T1000 (cell line): ENCODE measurements around the gene PPP1R15A.
"Not testable (repeated sequence)": the region's sequence is repeated elsewhere in the genome, so short reads cannot be mapped to it uniquely, and the experiment has no call there.

Source experiments
- DNase-seq: peaks from one replicate; lab custom pipeline; 2025; ENCODE audit warnings: mixed read lengths; lab: John Stamatoyannopoulos, UW

PPP1R15A gene

GRCh38 chr19:48872182-48872883 lies at the start of gene PPP1R15A:
PPP1R15A (plus strand) TSS chr19:48872421; CDS start chr19:48873234, 813 bp downstream.
- peak; percentile 98 for DNase-seq

DNA sequence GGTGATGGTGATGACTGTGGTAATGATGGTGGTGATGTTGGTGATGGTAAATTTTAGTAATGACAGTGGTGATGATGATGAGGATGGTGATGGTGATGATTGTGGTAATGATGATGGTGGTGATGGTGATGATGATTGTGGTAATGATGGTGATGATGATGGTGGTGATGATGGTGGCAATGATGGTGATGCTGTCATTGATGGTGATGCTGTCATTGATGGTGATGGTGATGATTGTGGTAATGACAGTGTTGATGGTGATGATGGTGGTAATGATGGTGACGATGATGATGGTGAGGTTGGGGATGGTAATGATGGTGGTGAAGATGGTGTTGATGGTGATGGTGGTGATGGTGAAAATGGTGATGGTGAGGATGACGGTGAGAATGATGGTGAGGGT lies 49.7 kb upstream of the PPP1R15A start:
- DNase-seq = no peak

DNA sequence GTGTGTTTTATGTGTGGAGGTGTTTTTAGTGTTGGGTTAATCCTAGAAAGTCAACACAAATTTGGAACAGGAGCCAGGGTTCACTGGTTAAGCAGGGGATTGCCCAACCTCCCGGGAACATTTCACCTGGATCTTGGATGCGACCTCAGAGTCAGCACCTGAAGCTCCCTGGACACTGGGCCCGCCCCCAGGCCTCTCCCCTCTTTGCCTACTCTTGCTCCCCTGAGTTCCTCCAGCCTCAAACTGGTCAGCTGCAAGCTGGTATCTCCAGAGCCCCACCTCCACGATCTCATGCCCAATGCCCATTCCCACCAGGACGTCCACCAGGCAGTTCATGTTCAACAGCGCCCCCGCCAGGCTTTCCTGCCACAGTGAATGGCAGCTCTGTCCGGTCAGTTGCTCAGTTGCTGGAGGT lies 45.6 kb upstream of the PPP1R15A start:
- no peak for DNase-seq

DNA sequence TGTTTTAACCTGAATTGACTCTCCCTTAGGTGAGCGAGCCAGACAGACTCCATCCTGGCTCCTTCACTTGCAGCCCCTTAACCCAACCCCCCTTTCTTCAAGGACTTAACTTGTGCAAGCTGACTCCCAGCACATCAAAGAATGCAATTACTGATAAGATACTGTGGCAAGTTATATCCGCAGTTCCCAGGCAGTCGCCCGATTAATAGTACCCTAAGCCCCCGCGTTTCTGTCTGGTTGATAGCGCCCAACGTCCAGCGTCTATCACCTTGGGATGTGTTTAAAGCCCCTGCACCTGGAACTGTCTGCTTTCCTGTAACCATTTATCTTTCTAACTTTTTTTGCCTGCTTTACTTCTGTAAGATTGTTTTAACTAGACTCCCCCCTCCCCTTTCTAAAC lies 42.1 kb upstream of the PPP1R15A start:
- DNase-seq = no peak

- DNase-seq = no peak
These were observed 41.3 kb upstream of the PPP1R15A start for GRCh38 chr19:48830965-48831364.

GRCh38 chr19:48833049-48833448 lies 39.2 kb upstream of the PPP1R15A start:
- no peak for DNase-seq

DNA sequence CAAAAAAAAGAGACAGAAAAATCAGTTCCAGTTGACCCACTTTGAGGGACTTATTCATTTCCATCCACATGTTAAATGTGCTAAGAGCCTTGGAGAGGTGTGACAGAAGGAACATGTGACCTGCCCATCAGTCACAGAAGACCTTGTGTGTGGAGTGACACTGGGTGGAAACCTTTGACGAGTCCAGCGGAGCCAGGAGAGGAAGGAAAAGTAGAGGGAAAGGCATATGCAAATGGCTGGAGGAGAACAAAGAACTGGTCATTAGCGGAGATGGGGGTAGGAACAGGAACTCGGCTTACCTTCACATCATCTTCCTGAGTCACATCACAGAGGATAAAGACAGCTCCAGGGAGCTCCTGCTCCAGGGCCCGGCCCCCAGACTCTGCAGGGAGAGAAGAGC lies 38.2 kb upstream of the PPP1R15A start:
- no peak for DNase-seq

GRCh38 chr19:48835734-48836088 lies 36.5 kb upstream of the PPP1R15A start:
- peak; percentile 72 for DNase-seq

DNA sequence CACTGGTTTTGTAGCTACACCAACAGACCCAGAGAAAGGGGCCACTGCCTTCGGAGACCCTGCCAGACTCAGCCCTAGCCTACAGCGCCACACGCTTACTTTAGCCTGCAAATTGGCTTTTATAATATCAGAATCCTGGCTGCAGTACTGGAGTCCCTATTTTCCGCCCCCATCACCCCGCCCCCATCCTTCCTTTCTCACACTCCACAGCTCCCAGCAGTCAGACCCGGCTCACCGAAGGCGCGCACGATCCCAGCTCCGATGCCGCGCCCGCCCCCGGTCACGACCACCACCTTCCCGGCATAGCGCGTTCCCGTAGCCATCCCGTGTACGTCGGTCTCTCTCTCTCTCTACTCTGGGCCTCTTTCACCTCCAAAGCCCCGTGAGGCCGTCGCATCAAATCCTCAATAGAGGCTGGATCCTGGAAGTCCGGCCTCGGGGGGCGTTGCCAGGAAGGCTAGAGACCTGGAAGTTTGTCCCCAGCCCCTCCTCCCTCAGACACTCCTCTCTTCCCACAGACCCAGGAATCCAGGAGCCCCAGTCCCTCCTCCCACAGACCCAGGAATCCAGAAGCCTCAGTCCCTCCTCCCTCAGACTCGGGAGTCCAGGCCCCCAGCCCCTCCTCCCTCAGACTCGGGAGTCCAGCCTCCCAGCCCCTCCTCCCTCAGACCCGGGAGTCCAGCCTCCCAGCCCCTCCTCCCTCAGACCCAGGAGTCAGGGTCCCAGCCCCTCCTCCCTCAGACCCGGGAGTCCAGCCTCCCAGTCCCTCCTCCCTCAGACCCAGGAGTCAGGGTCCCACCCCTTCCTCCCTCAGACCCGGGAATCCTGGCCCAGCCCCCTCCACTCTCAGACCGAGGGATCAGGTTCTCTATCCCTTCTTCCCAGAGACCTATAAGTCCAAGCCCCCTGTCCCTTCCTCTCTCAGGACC lies 35.9 kb upstream of the PPP1R15A start, which contains the start of gene HSD17B14:
TSS of gene HSD17B14 (minus strand) at position 403 of the 929 bp plus-strand sequence. CDS start at position 323, 80 bp downstream.
- no peak for DNase-seq

- no peak for DNase-seq
These were observed 35.1 kb upstream of the PPP1R15A start for GRCh38 chr19:48837051-48837524.

DNA sequence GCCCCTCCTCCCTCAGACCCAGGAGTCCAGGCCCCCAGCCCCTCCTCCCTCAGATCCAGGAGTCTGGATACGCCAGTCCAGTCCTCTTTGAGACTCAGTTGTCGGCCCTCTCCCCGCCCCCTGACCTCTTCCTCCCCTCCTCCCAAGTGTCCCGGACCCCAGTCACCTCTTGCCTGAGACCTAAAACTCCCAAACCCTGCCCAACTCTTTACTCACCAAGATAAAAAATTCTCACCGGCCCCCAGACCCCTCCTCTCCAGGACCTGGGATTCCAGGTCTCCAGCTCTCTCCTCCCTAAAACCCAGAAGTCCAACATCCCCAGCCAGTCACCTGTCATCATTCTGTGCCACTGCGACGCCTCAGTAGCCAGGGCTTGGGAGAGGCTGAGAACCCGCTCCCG lies 34.5 kb upstream of the PPP1R15A start:
- no peak for DNase-seq

DNA sequence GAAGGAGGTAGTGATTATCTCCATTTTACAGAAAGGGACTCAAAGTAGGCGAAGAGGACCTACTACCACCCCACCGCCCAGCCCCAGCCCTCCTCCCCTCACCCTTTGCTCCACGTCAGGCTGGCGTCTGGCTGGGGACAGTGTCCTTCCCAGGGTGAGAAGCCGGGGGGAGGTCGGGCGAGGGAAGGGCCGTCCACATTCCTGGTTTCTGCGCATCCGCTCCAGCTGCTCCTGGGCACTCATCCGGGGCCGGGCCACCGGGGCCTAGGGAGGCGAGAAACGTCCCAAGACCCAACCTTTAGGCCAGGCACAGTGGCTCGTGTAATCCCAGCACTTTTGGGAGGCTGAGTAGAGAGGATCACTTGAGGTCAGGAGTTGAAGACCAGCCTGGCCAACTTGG lies 31.2 kb upstream of the PPP1R15A start:
- DNase-seq = no peak

GRCh38 chr19:48841571-48841970 lies 30.6 kb upstream of the PPP1R15A start:
- no peak for DNase-seq

GRCh38 chr19:48842789-48843162 lies 29.4 kb upstream of the PPP1R15A start:
- DNase-seq = no peak

DNA sequence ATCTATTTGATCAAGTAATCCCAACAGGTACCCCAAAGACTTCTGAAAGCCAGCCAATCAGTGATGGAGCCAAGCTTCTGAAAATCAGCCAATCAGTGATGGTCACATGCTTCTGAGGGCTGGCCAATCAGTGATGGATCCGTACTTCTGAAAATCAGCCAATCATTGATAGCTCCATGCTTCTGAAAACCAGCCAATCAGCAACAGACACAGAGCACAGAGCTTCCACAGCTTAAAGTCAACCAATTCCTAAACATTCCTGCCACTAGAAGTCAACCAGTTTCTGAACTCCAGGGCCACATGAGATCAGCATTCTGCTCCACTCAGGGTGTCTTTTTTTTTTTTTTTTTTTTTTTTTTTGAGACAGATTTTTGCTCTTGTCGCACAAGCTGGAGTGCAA lies 27.7 kb upstream of the PPP1R15A start:
- no peak for DNase-seq

DNA sequence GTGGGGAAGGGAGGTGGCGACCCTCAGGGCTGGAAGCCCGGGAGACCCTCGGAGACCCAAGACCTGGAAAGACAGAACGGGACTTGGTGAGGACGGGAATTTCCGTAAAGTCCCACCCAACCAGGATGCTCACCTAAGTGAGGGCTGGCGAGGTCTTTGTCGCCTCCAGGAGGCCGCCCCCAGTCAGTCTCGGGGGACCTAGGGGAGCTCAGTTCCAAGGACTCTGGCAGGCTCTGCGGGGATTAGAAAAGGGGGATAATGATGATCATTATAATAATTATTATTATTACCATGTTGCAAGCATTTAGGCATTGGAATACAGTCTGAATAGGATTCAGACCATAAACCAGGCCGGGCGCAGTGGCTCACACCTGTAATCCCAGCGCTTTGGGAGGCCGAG lies 26.8 kb upstream of the PPP1R15A start:
- DNase-seq = no peak

- DNase-seq = not testable (repeated sequence)
These were observed 25.6 kb upstream of the PPP1R15A start for GRCh38 chr19:48846659-48847058.

DNA sequence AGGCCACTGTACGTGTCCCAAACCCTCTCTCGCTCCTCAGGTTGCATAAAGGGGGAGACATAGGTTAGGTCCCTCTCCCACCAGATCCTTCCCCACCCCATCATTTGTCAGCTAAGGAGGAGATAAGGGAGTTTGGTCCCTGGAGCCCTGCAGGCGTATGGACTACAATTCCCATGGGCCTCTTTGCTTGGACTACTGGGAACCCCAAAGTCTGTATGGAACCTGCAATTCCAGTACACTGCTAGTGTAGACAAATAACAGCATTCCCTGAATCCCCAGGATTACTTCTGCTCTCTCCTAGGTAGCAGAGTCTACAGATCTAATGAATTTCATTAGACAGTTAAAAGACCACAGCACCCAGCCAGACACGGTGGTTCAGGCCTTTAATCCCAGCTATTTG lies 19.9 kb upstream of the PPP1R15A start:
- no peak for DNase-seq

GRCh38 chr19:48853483-48853882 lies 18.7 kb upstream of the PPP1R15A start:
- DNase-seq = no peak

DNA sequence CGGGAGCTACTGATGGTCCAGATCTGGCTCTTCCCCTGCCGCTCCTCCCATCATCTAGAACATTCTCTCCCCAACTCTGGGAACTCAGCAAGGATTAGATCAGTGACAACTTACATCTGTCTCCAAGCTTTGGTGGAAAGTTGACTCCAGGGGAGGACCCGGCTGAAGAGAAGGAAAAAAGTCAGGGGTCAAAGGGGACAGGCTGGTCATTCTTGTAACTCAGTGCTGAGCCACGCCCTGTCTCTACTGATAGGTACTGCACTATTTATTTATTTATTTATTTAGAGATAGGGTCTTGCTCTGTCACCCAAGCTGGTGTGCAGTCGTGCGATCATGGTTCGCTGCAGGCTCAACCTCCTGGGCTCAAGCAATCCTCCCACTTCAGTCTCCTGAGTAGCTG lies 18.1 kb upstream of the PPP1R15A start:
- DNase-seq = no peak

DNA sequence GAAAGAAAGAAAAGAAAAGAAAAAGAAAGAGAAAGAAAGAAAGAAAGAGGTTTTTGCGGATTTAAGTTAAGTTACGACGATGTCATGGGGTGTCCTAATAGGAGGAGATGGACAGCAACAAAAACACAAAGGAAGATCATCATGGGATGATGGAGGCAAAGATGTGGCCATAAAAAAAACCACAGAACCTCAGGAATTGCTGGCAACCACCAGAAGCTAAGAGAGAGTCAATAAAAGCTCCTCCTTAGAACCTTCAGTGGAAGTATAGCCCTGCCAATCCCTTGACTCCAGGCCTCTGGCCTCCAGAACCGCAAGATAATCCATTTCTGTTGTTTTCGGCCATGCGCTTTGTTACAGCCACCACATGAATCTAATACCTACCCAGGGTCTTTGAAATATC lies 15.3 kb upstream of the PPP1R15A start:
- no peak for DNase-seq

- no peak for DNase-seq
These were observed 13.1 kb upstream of the PPP1R15A start for GRCh38 chr19:48858984-48859710.
